PC-3 (cell line): ENCODE data around the gene DISC1.

Experiments used
- CTCF ChIP-seq: fragments of 300-600 bp; sonication (generic); conservative IDR thresholded peaks from 2 replicates; pipeline ENCODE4 v1.5.1; 2017; ENCODE audit warnings: antibody characterized with exemption, low read depth, mild to moderate bottlenecking, low read length
- EZH2 ChIP-seq: fragments of 300-600 bp; sonication (generic); IDR thresholded peaks from one replicate; pipeline ENCODE4 v1.6.1; 2017; ENCODE audit warnings: antibody characterized with exemption, mild to moderate bottlenecking, low read length; ENCODE audit not compliant: unreplicated experiment
- EZH2phosphoT487 ChIP-seq: fragments of 300-600 bp; sonication (generic); IDR thresholded peaks from 2 replicates; pipeline ENCODE4 v1.6.1; 2018; ENCODE audit warnings: mild to moderate bottlenecking, antibody characterized with exemption, low read length, borderline replicate concordance

GRCh38 chr1:231584117-231584516 lies 42.5 kb upstream of the DISC1 start:
- TF ChIP-seq EZH2phosphoT487 (no peak), CTCF (peak; percentile 71), EZH2 (no peak)
